GM23338 (cell line): ENCODE measurements around the gene RIMOC1. TPM values are rescaled to one million over a fixed set of nuclear protein-coding genes. Genes with fewer than 3 reads are reported as not detected.

ENCODE experiments used
- ATAC-seq: fragments of 200-7000 bp; cut with Tn5 transposase; 3 replicates; pipeline ENCODE4 v1.9.1; 2020
- DNase-seq: peaks from one replicate; pipeline ENCODE4 v3.0.0-alpha.2; 2015; ENCODE audit warnings: low spot score
- H2AFZ ChIP-seq: fragments of 200-600 bp; sonication (generic); 2 replicates; pipeline ENCODE4 v1.8.0; 2016; ENCODE audit warnings: antibody characterized with exemption, mild to moderate bottlenecking, moderate library complexity
- H3F3A ChIP-seq: fragments of 200-600 bp; sonication (generic); replicated peaks from 2 replicates; pipeline ENCODE4 v1.8.0; 2017; ENCODE audit warnings: antibody characterized with exemption, mixed run types, low read depth
- H3K27ac ChIP-seq: fragments of 200-600 bp; sonication (generic); 2 replicates; pipeline ENCODE4 v1.6.1; 2016; ENCODE audit warnings: low read depth
- H3K27me3 ChIP-seq: fragments of 200-600 bp; sonication (generic); 2 replicates; pipeline ENCODE4 v1.8.0; 2016; ENCODE audit warnings: mild to moderate bottlenecking, mixed run types, moderate library complexity; ENCODE audit not compliant: insufficient read depth
- H3K36me3 ChIP-seq: fragments of 200-600 bp; sonication (generic); 2 replicates; pipeline ENCODE4 v1.8.0; 2016; ENCODE audit warnings: mild to moderate bottlenecking; ENCODE audit not compliant: insufficient read depth
- H3K4me1 ChIP-seq: fragments of 200-600 bp; sonication (generic); 2 replicates; pipeline ENCODE4 v1.8.0; 2016; ENCODE audit warnings: mild to moderate bottlenecking, moderate library complexity; ENCODE audit not compliant: insufficient read depth
- H3K4me2 ChIP-seq: fragments of 200-600 bp; sonication (generic); 2 replicates; pipeline ENCODE4 v1.7.1; 2017; ENCODE audit warnings: mixed run types
- H3K4me3 ChIP-seq: fragments of 200-600 bp; sonication (generic); 2 replicates; pipeline ENCODE4 v1.6.1; 2016; ENCODE audit warnings: mixed run types
- H3K79me2 ChIP-seq: fragments of 200-600 bp; sonication (generic); replicated peaks from 2 replicates; pipeline ENCODE4 v1.8.0; 2017; ENCODE audit warnings: mild to moderate bottlenecking; ENCODE audit not compliant: insufficient read depth
- H3K9me2 ChIP-seq: fragments of 200-600 bp; sonication (generic); 2 replicates; pipeline ENCODE4 v1.8.0; 2017; ENCODE audit not compliant: insufficient read depth
- H4K20me1 ChIP-seq: fragments of 200-600 bp; sonication (generic); replicated peaks from 2 replicates; pipeline ENCODE4 v1.8.0; 2017; ENCODE audit warnings: mild to moderate bottlenecking; ENCODE audit not compliant: insufficient read depth
- H3K27ac Mint-ChIP-seq: 2 replicates; pipeline ENCODE4 v1.8.0; 2020; ENCODE audit warnings: inconsistent platforms, mild to moderate bottlenecking, moderate library complexity, mixed read lengths
- H3K27me3 Mint-ChIP-seq: 3 replicates; pipeline ENCODE4 v1.8.0; 2022; ENCODE audit warnings: low read depth, mild to moderate bottlenecking, moderate library complexity, mixed read lengths, inconsistent platforms; ENCODE audit not compliant: insufficient read depth, poor library complexity
- H3K36me3 Mint-ChIP-seq: 3 replicates; pipeline ENCODE4 v1.8.0; 2021; ENCODE audit warnings: low read depth, mild to moderate bottlenecking, inconsistent platforms, moderate library complexity, mixed read lengths
- H3K4me1 Mint-ChIP-seq: 3 replicates; pipeline ENCODE4 v1.8.0; 2020; ENCODE audit warnings: mild to moderate bottlenecking, inconsistent platforms, mixed read lengths
- H3K4me3 Mint-ChIP-seq: 3 replicates; pipeline ENCODE4 v1.8.0; 2021; ENCODE audit warnings: moderate library complexity, mild to moderate bottlenecking, inconsistent platforms, mixed read lengths
- H3K9me3 Mint-ChIP-seq: 3 replicates; pipeline ENCODE4 v1.8.0; 2020; ENCODE audit warnings: moderate library complexity, mild to moderate bottlenecking, inconsistent platforms, mixed read lengths
- CREB1 ChIP-seq: fragments of 250-450 bp; sonication (Bioruptor Pico); IDR thresholded peaks from 2 replicates; pipeline ENCODE4 v1.5.0; 2020; ENCODE audit warnings: low read depth, mild to moderate bottlenecking, moderate library complexity
- EZH2phosphoT487 ChIP-seq: fragments of 200-600 bp; sonication (generic); IDR thresholded peaks from one replicate; pipeline ENCODE4 v1.8.1; 2018; ENCODE audit warnings: antibody characterized with exemption; ENCODE audit not compliant: unreplicated experiment
- JUNB ChIP-seq: IDR thresholded peaks from one replicate; pipeline ENCODE4 v1.6.1; 2016; ENCODE audit warnings: antibody characterized with exemption; ENCODE audit not compliant: unreplicated experiment
- REST ChIP-seq: IDR thresholded peaks from one replicate; pipeline ENCODE4 v1.6.1; 2018; ENCODE audit warnings: antibody characterized with exemption; ENCODE audit not compliant: unreplicated experiment
- ZNF114 ChIP-seq: fragments of 250-450 bp; sonication (Bioruptor Pico); IDR thresholded peaks from 2 replicates; pipeline ENCODE4 v1.5.0; 2020; ENCODE audit warnings: mild to moderate bottlenecking, moderate library complexity
- ZNF331 ChIP-seq: fragments of 250-450 bp; sonication (Bioruptor Pico); IDR thresholded peaks from 2 replicates; pipeline ENCODE4 v1.5.0; 2020; ENCODE audit warnings: low read depth, mild to moderate bottlenecking, moderate library complexity
- ZNF462 ChIP-seq: fragments of 250-450 bp; sonication (Bioruptor Pico); IDR thresholded peaks from 2 replicates; pipeline ENCODE4 v1.5.0; 2020; ENCODE audit warnings: mild to moderate bottlenecking, moderate library complexity
- polyA plus RNA-seq: library from polyadenylated mRNA; unstranded; fragments of >200 nt; fragmentation: Nextera tagmentation; extraction: Ambion mirVana; gene quantifications from 2 replicates; pipeline ENCODE4 v1.2.1, GENCODE V29; 2016
- total RNA-seq: library from RNA; depleted of rRNA; stranded (reverse); fragments of >200 nt; shearing (Covaris generic); gene quantifications from 2 replicates; pipeline ENCODE4 v1.2.3, GENCODE V29; 2014

Gene RIMOC1
- total and polyA plus RNA-seq, 2 experiments from 2014 or later: 26.4 to 30.3 TPM

GRCh38 chr5:41882765-41883164, 21.4 kb upstream of the RIMOC1 start:
- Histone ChIP-seq H2AFZ (no peak overlapping the region), H3F3A (no peaks in the 10 kb centered on the region), H3K79me2 (no peaks in the 10 kb centered on the region), H3K4me2 (no peak overlapping the region), H3K27ac (no peak overlapping the region), H3K9me2 (peaks cover 4% of the 10 kb centered on the region; the same call in 1 of the 2 replicates), H3K36me3 (peaks cover 4% of the 10 kb centered on the region; the same call in 1 of the 2 replicates), H3K27me3 (no peaks in the 10 kb centered on the region), H3K4me1 (no peaks in the 10 kb centered on the region), H3K4me3 (no peak overlapping the region), H4K20me1 (no peaks in the 10 kb centered on the region)
- Mint-ChIP-seq H3K36me3 (peaks cover 5% of the 10 kb centered on the region; the same call in 1 of the 3 replicates), H3K27ac (no peak overlapping the region), H3K27me3 (no peaks in the 10 kb centered on the region), H3K9me3 (peaks cover 18% of the 10 kb centered on the region; the same call in 2 of the 3 replicates), H3K4me3 (no peak overlapping the region), H3K4me1 (no peaks in the 10 kb centered on the region)
- ATAC-seq (no peak), DNase-seq (no peak)
- TF ChIP-seq EZH2phosphoT487: no peak
- TF ChIP-seq ZNF114 (CRISPR knock-in tag): no peak
- no peak for TF ChIP-seq ZNF331
- TF ChIP-seq REST: no peak
- no peak for TF ChIP-seq JUNB
- TF ChIP-seq CREB1 (CRISPR knock-in tag): no peak
- no peak for TF ChIP-seq ZNF462
